Heart right ventricle (tissue), 16 donors: ENCODE data around the gene PTPRM. TPM values are rescaled to one million over a fixed set of nuclear protein-coding genes. Genes with fewer than 3 reads are reported as not detected.

Experiments used
- ATAC-seq, 8 donors: fragments of 200-7000 bp; cut with Tn5 transposase; one replicate each; pipeline ENCODE4 v1.9.1; 2020; ENCODE audit warnings: mild to moderate bottlenecking in 8 of 8, moderate library complexity in 8 of 8, moderate number of reproducible peaks in 1 of 8
- DNase-seq, 2 donors: peaks; one replicate each; pipeline ENCODE4 v3.0.0-alpha.2; 2020
- H3K27ac ChIP-seq, 10 donors: fragments of 200-600 bp; sonication (generic) in 2 of 10; one replicate each; pipeline versions ENCODE4 v1.5.0 to v1.8.0; 2020 to 2022; ENCODE audit warnings: mild to moderate bottlenecking in 3 of 10
- H3K27me3 ChIP-seq, 7 donors: fragments of 200-600 bp; one replicate each; pipeline ENCODE4 v1.8.0; 2021 to 2022; ENCODE audit warnings: mild to moderate bottlenecking in 2 of 7
- H3K36me3 ChIP-seq, 9 donors: fragments of 200-600 bp; sonication (generic) in 1 of 9; one replicate each; pipeline versions ENCODE4 v1.5.0 to v1.8.0; 2020 to 2022; ENCODE audit warnings: mild to moderate bottlenecking in 2 of 9
- H3K4me1 ChIP-seq, 9 donors: fragments of 200-600 bp; sonication (generic) in 1 of 9; one replicate each; pipeline versions ENCODE4 v1.5.0 to v1.8.0; 2020 to 2022; ENCODE audit warnings: mild to moderate bottlenecking in 4 of 9
- H3K4me3 ChIP-seq, 10 donors: fragments of 200-600 bp; sonication (generic) in 2 of 10; one replicate each; pipeline versions ENCODE4 v1.5.0 to v1.8.0; 2020 to 2022; ENCODE audit warnings: mild to moderate bottlenecking in 7 of 10, moderate library complexity in 2 of 10
- H3K9me3 ChIP-seq, 11 donors: fragments of 200-600 bp in 10 of 11; sonication (generic) in 2 of 11; one replicate each; pipeline versions ENCODE4 v1.5.0 to v1.8.0; 2013 to 2022; ENCODE audit warnings: mild to moderate bottlenecking in 2 of 11, control low read depth in 1 of 11, moderate library complexity in 1 of 11
- whole genome bisulfite sequencing, 2 donors: extraction: QIAGEN DNeasy Blood & Tissue Kit; methylation state at CpG; one replicate each; pipeline ENCODE4 v1.1.7; 2013; ENCODE audit warnings: inconsistent platforms in 1 of 2; 5-methylcytosine and 5-hydroxymethylcytosine counted together
- intact Hi-C, 10 donors: fragments of 100-400 bp; cut with DNase I; formaldehyde crosslinking; loops; one replicate each; pipeline versions ENCODE4 v1.11.1 to v1.14.2; 2022
- polyA plus RNA-seq, 2 donors: library from polyadenylated mRNA; stranded (reverse); fragments of 200-250 nt; gene quantifications; one replicate each; pipeline ENCODE4 v1.2.3, GENCODE V29; 2013
- total RNA-seq, 10 donors: library from RNA; stranded (reverse); fragmentation: NEBNext Ultra II Directional in 3 of 10; extraction: Animal tissue kit (Norgen Biotek cat#: 25700) in 3 of 10; gene quantifications; one replicate each; pipeline versions ENCODE4 v1.2.1 to v1.2.4, GENCODE V29; 2021 to 2023
- TF ChIP-seq, protein P1 (sequence below), 9 donors: fragments of 200-600 bp; sonication (generic) in 2 of 9; IDR thresholded peaks; one replicate each; pipeline versions ENCODE4 v1.5.0 to v1.8.0; 2021 to 2022; ENCODE audit warnings: antibody characterized with exemption in 9 of 9, mild to moderate bottlenecking in 5 of 9, moderate library complexity in 1 of 9
- donor health status: Arrhythmogenic right ventricular cardiomyopathy.
- donor health status: ischemic (EF 13 %, LVEDD 7.1; RV severe dilation, severe dysfunction).
- donor health status: healthy with polysubstance abuse.
- donor health status: DM: no; HTN: yes; CAD: no.
- donor health status: DM: no; HTN: no; CAD: no.
- donor health status: ischemic (EF 25% LVEDD 6.9; RV normal size, moderate dysfunction).
- donor health status: ischemic (EF 25% LVEDD 5.7; RV mildly dilated, moderate dysfunction).
- donor health status: healthy.
- donor health status: DM: yes; HTN: yes; CAD: no.
- donor health status: Ischemic cardiomyopathy.
- donor health status: ischemic (EF 35%, LVEDD 5.7; RV mildly dilated, moderate dysfunction).
- donor health status: nonischemic (EF 11% LVEDD 7.7; RV severe dilation, severe dysfunction).
- donor health status: DM: yes; HTN: yes; CAD: no.
- donor health status: PGD.
- donor health status: ischemic (EF 29% LVEDD 5.4; RV normal size, mild dysfunction).
- donor health status: nonischemic (EF 23%, LVEDD 6.1; RV moderate dilation, normal function).

The PTPRM gene
- total and polyA plus RNA-seq, 12 donors, result 81.7 to 170 (median 132) TPM

DNA sequence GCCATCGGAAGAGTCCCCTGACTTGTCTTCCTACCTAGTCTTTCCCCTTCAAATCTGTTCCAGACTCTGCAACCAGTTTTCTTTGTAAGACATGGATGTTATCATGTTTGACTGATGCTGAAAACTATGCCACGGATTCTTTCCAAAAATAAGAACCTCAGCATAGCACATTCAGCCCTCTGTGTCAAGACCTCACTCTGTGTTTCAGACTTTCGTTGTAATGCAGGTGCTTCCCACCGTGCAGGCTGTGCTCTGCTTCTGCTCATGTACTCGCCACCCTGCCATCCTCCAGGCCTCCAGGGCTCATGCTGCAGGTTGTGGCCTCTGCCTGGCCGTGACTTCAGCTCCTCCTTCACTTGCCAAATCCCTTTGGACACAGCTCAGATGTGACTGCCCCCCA lies 695.1 kb downstream of the PTPRM start:
- no peak for DNase-seq
- Histone ChIP-seq H3K9me3 (no peaks in the 10 kb centered on the region), H3K27ac (no peak overlapping the region), H3K4me1 (peaks cover 0 to 20% (median 7%) of the 10 kb centered on the region in 9 donors), H3K4me3 (no peak overlapping the region), H3K27me3 (no peaks in the 10 kb centered on the region), H3K36me3 (peaks cover 0 to 71% (median 0%) of the 10 kb centered on the region in 9 donors)
- WGBS, 2 donors, result 47 to 70% methylated on average over 6 of the region's 6 CpGs
- ATAC-seq, result no peak
- TF ChIP-seq, protein P1, sequence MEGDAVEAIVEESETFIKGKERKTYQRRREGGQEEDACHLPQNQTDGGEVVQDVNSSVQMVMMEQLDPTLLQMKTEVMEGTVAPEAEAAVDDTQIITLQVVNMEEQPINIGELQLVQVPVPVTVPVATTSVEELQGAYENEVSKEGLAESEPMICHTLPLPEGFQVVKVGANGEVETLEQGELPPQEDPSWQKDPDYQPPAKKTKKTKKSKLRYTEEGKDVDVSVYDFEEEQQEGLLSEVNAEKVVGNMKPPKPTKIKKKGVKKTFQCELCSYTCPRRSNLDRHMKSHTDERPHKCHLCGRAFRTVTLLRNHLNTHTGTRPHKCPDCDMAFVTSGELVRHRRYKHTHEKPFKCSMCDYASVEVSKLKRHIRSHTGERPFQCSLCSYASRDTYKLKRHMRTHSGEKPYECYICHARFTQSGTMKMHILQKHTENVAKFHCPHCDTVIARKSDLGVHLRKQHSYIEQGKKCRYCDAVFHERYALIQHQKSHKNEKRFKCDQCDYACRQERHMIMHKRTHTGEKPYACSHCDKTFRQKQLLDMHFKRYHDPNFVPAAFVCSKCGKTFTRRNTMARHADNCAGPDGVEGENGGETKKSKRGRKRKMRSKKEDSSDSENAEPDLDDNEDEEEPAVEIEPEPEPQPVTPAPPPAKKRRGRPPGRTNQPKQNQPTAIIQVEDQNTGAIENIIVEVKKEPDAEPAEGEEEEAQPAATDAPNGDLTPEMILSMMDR (IDR thresholded peaks at IDR 0.05), result no peak
- intact Hi-C loops, result no loop called here

DNA sequence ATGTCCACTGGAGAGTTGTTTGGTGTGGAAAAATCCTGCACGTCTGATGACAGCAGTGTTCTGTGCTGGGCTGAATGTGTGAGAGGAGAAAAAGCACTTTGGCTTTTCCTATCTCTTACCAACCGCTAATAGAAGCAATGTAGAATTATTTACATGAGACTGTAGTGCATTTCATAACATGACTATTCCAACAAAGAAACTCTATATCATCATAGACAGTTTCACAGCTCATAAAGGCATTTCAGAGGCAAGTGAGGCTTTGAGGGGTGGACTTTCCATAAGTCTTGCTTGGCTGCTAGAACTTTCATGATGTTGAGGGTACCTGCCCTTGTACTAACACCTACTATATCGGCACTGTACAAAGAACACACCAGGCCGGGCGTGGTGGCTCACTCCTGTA lies 697.0 kb downstream of the PTPRM start:
- intact Hi-C loops, result no loop called here

DNA sequence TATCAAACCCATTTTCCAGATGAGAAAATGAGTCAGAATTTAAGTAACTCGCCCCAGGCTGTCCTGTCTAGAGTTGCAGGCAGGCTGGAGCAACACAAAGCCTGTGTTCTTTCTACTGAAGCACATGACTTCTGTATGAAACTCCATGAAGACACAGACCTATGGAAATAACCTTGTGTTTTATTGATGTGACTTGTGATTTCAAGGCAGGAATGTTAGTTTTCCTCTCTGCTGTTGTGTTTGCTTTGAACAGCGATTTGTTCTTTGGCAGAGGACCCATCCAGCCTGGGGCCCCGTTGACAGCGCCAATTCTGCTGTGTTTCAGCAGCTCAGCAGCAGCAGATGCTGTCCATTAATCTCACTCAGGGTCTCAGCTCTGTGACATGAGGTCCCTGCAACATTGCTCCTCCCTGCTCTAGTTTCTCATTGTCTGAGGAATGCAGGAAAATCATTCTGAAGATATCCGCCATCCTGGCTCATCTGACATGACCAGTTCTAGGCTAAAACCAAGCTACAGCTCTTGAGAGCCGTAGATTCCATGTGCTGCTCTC lies 697.8 kb downstream of the PTPRM start:
- no peaks in the 10 kb centered on the region for H3K9me3 ChIP-seq
- peak in 1 of 8 donors; percentile 41 for ATAC-seq
- TF ChIP-seq, protein P1 (IDR thresholded peaks at IDR 0.05), result no peak
- peaks cover 0 to 7% (median 0%) of the 10 kb centered on the region in 9 donors for H3K4me1 ChIP-seq
- H3K36me3 ChIP-seq, result peaks cover 0 to 44% (median 0%) of the 10 kb centered on the region in 9 donors
- H3K27me3 ChIP-seq, result no peaks in the 10 kb centered on the region
- no peak for DNase-seq
- H3K4me3 ChIP-seq, result no peak overlapping the region
- H3K27ac ChIP-seq, result no peak overlapping the region
- 64 to 67% methylated on average over 6 of the region's 6 CpGs for WGBS, 2 donors
- intact Hi-C loops, result no loop called here

More for the DNA sequence above, 697.0 kb downstream of the PTPRM start:
- Histone ChIP-seq H3K36me3 (peaks cover 0 to 52% (median 0%) of the 10 kb centered on the region in 9 donors), H3K4me3 (no peak overlapping the region), H3K27me3 (no peaks in the 10 kb centered on the region), H3K27ac (no peak overlapping the region), H3K9me3 (no peaks in the 10 kb centered on the region), H3K4me1 (peaks cover 0 to 7% (median 0%) of the 10 kb centered on the region in 9 donors)
- ATAC-seq (no peak), DNase-seq (no peak)
- 94 to 98% methylated on average over 5 of the region's 5 CpGs for WGBS, 2 donors
- TF ChIP-seq, protein P1 (IDR thresholded peaks at IDR 0.05), result no peak

DNA sequence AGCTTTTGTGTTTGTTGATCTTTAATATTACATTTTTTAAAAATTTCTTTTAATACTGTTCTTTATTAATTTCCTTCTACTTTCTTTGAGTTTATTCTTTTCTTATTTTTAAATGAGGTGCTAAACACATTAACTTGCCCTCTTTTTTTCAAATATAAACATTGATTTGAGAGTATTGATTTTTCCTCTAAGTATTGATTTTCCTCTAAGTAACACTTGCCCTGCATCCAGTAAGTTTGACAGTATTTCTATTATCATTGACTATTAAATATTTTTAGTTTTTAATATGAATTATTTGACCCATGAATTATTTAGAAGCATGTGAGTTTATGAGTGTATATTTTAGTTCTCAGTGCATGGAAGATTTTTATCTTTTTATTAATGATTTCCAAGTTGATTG lies 705.1 kb downstream of the PTPRM start:
- H3K27me3 ChIP-seq, result no peaks in the 10 kb centered on the region
- no peaks in the 10 kb centered on the region for H3K4me1 ChIP-seq
- H3K4me3 ChIP-seq, result no peak overlapping the region
- DNase-seq, result no peak
- H3K36me3 ChIP-seq, result peaks cover 0 to 14% (median 0%) of the 10 kb centered on the region in 9 donors
- ATAC-seq, result no peak
- TF ChIP-seq, protein P1 (IDR thresholded peaks at IDR 0.05), result no peak
- H3K9me3 ChIP-seq, result no peaks in the 10 kb centered on the region
- H3K27ac ChIP-seq, result no peak overlapping the region
- intact Hi-C loops, result no loop called here
